ENCODE results near the gene RAI14.
A peak's percentile ranks its signal among the peaks of the same experiment; 100 is the strongest.

Gene RAI14

DNA sequence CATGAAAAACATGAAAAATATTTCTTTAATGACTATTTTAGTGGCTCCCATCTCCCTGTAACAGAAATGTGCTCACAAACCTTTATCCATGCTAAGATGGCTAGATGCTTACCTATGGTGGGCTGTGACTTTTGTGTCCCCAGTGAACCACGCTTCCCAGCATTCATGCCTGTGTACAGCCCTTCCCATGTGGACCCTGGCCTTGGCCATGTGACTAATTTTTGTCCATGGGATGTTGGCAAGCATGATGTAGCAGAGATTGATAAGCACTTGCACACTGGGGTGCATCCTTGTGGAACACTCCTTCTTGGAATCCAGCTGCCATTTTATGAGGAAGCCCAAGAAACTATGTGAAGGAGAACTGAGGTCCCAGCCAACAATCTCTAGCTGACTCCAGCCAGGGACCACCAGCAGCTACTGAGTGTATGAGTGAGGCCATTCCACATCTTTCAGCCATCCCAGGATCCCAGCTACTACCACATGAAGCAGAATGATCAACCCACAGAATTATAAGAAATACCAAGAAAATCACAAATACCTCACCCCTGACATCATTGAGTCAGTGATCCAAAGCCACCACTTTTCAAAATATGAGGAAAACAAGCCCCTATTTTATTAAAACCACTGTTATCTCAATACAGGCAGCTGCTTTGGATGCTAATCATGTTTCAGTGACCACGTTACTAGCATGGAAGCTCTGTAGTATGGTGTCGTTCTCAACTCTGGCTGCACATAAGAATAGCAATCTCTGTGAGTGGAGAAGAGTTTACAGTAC lies 16.1 kb upstream of the RAI14 start:
- Histone ChIP-seq H3K36me3 (ENCODE audit: control insufficient read depth in 2 of 2, insufficient read depth in 2 of 2, low read length in 2 of 2) (no peaks in the 10 kb centered on the region), H3K4me1 (ENCODE audit: control insufficient read depth in 2 of 2, insufficient read depth in 2 of 2, low read length in 2 of 2) (no peaks in the 10 kb centered on the region), H3K27me3 (ENCODE audit: control insufficient read depth in 2 of 2, insufficient read depth in 2 of 2, low read length in 2 of 2) (no peaks in the 10 kb centered on the region), H3K27ac (ENCODE audit: low read depth in 2 of 2, low read length in 2 of 2) (no peak overlapping the region), H3K4me3 (ENCODE audit: low read length in 2 of 2) (no peak overlapping the region), H3K9me3 (ENCODE audit: control insufficient read depth in 2 of 2, low read length in 2 of 2) (no peaks in the 10 kb centered on the region), H3K9ac (ENCODE audit: low read depth in 1 of 2, low read length in 2 of 2) (no peak overlapping the region)

DNA sequence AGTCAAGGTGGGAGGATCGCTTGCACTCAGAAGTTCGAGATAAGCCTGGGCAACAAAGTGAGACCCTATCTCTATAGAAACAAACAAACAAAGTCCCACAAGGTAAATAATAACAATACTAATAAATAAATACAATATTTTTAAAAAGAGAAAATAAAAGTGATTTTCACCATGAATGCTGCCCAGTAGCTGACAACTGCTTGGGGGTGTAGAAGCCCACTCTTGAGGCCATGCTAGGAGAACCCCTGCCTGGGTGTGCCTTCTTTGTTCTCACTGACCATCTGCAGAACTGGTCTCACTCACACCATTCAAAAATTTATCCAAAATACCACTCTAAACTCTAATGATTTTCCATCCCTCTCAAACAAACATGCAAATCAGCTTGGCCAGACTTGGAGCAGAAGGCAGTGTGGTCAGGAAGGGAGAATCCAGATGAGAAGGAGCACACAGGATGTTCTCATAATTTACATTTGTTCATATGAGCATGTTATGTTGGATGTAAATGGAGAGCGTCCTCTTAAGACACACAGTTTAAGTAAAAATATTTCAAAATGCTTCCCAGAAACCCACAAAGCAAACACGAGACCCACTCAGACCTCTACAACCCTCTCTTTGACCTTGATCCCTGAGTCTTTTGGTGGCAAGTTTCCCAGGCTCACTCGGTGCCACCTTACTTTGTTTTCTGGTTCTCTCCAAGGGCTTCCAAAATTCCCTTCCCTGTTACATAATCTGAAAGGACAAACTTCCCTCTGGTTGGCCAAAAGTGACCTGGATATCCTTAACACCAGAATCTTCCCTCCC lies 7.9 kb upstream of the RAI14 start:
- no peaks in the 10 kb centered on the region for H3K36me3 ChIP-seq (ENCODE audit: control insufficient read depth in 2 of 2, insufficient read depth in 2 of 2, low read length in 2 of 2)
- H3K27ac ChIP-seq (ENCODE audit: low read depth in 2 of 2, low read length in 2 of 2): no peak overlapping the region
- H3K9ac ChIP-seq (ENCODE audit: low read depth in 1 of 2, low read length in 2 of 2): no peak overlapping the region
- H3K4me1 ChIP-seq (ENCODE audit: control insufficient read depth in 2 of 2, insufficient read depth in 2 of 2, low read length in 2 of 2): no peaks in the 10 kb centered on the region
- H3K27me3 ChIP-seq (ENCODE audit: control insufficient read depth in 2 of 2, insufficient read depth in 2 of 2, low read length in 2 of 2): no peaks in the 10 kb centered on the region
- H3K9me3 ChIP-seq (ENCODE audit: control insufficient read depth in 2 of 2, low read length in 2 of 2): no peaks in the 10 kb centered on the region
- no peak overlapping the region for H3K4me3 ChIP-seq (ENCODE audit: low read length in 2 of 2)

DNA sequence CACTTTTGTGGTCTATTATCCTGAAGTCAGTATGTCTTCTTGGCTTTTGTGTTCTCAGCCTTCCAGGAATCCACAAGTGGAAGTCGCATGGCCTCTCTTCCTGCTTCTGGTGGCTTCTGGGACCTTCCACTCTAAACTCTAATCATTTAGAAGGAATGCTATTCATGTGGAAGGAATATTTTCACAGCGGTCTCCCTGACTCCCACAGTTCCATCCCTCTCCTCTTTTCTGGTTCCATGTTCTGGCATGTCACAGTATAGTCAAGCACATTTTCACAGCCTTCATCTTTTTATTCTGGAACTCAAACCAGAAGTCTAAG lies 7.3 kb upstream of the RAI14 start:
- no peak overlapping the region for H3K4me3 ChIP-seq (ENCODE audit: low read length in 2 of 2)
- no peaks in the 10 kb centered on the region for H3K4me1 ChIP-seq (ENCODE audit: control insufficient read depth in 2 of 2, insufficient read depth in 2 of 2, low read length in 2 of 2)
- no peaks in the 10 kb centered on the region for H3K27me3 ChIP-seq (ENCODE audit: control insufficient read depth in 2 of 2, insufficient read depth in 2 of 2, low read length in 2 of 2)
- no peaks in the 10 kb centered on the region for H3K9me3 ChIP-seq (ENCODE audit: control insufficient read depth in 2 of 2, low read length in 2 of 2)
- no peak overlapping the region for H3K9ac ChIP-seq (ENCODE audit: low read depth in 1 of 2, low read length in 2 of 2)
- no peak overlapping the region for H3K27ac ChIP-seq (ENCODE audit: low read depth in 2 of 2, low read length in 2 of 2)
- H3K36me3 ChIP-seq (ENCODE audit: control insufficient read depth in 2 of 2, insufficient read depth in 2 of 2, low read length in 2 of 2): no peaks in the 10 kb centered on the region

DNA sequence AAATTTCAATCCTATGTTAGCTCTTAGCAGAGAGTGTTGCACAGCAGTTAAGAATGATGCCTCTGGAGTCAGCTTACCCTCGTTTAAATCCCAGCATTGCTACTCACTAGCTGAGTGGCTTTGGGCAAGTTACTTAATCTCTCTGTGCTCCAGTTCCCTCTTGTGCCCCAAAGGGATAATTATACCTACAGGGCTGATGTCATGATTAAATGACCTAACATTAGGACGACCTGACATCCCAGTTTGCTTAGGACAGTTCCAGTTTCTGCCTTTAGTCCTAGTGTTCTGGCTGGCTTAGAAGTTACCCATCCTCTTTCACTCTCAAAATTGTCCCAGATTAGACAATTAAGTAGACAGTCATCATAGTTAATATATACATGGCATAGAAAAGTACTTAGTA lies 4.3 kb upstream of the RAI14 start:
- H3K4me3 ChIP-seq (ENCODE audit: low read length in 2 of 2): no peak overlapping the region
- no peak overlapping the region for H3K9ac ChIP-seq (ENCODE audit: low read depth in 1 of 2, low read length in 2 of 2)
- no peaks in the 10 kb centered on the region for H3K27me3 ChIP-seq (ENCODE audit: control insufficient read depth in 2 of 2, insufficient read depth in 2 of 2, low read length in 2 of 2)
- H3K4me1 ChIP-seq (ENCODE audit: control insufficient read depth in 2 of 2, insufficient read depth in 2 of 2, low read length in 2 of 2): peaks cover 0 to 3% of the 10 kb centered on the region in 2 donors
- no peaks in the 10 kb centered on the region for H3K36me3 ChIP-seq (ENCODE audit: control insufficient read depth in 2 of 2, insufficient read depth in 2 of 2, low read length in 2 of 2)
- H3K9me3 ChIP-seq (ENCODE audit: control insufficient read depth in 2 of 2, low read length in 2 of 2): no peaks in the 10 kb centered on the region
- no peak overlapping the region for H3K27ac ChIP-seq (ENCODE audit: low read depth in 2 of 2, low read length in 2 of 2)

DNA sequence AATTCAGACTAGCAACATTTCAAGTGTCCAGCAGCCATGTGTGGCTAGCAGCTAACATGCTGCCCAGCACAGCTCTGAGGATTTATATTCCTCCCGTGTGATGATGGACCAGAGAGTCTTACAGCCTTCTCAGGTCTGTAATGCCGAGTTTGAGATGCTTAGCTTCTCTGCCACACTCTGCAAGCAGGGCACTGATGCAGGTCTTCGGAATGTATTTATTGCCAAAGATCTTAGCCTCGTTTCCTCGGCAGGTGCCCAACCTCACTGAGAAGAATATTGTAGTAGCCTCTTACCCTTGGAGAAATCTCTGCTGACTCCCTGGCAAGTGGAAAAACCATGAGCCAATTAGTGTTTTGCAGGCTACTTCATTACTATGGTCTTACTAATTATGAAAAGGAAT lies 3.7 kb upstream of the RAI14 start:
- Histone ChIP-seq H3K4me3 (ENCODE audit: low read length in 2 of 2) (no peak overlapping the region), H3K4me1 (ENCODE audit: control insufficient read depth in 2 of 2, insufficient read depth in 2 of 2, low read length in 2 of 2) (peaks cover 3 to 5% of the 10 kb centered on the region in 2 donors), H3K9me3 (ENCODE audit: control insufficient read depth in 2 of 2, low read length in 2 of 2) (no peaks in the 10 kb centered on the region), H3K27ac (ENCODE audit: low read depth in 2 of 2, low read length in 2 of 2) (no peak overlapping the region), H3K36me3 (ENCODE audit: control insufficient read depth in 2 of 2, insufficient read depth in 2 of 2, low read length in 2 of 2) (no peaks in the 10 kb centered on the region), H3K9ac (ENCODE audit: low read depth in 1 of 2, low read length in 2 of 2) (no peak overlapping the region), H3K27me3 (ENCODE audit: control insufficient read depth in 2 of 2, insufficient read depth in 2 of 2, low read length in 2 of 2) (no peaks in the 10 kb centered on the region)

DNA sequence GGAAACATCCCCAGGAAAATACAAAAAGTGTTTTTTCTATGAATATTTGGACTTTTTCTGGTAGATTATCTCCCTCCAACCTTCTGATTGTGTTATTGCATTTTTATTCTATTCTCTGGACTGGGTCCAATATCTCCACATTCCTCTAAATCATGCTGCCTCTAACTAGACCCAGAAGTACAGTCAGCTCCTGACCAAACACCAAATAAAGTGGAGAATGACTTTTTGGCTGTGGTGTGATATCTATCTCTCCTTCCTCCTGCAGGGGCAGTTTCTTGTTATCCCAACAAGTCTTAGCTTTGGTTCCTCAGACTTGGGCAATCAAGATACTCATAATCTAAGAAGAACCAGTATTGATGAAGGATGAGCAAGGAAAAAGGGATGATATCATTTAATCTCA lies 3.2 kb upstream of the RAI14 start:
- Histone ChIP-seq H3K27ac (ENCODE audit: low read depth in 2 of 2, low read length in 2 of 2) (no peak overlapping the region), H3K27me3 (ENCODE audit: control insufficient read depth in 2 of 2, insufficient read depth in 2 of 2, low read length in 2 of 2) (peaks cover 0 to 3% of the 10 kb centered on the region in 2 donors), H3K4me1 (ENCODE audit: control insufficient read depth in 2 of 2, insufficient read depth in 2 of 2, low read length in 2 of 2) (peaks cover 3 to 7% of the 10 kb centered on the region in 2 donors), H3K9ac (ENCODE audit: low read depth in 1 of 2, low read length in 2 of 2) (no peak overlapping the region), H3K4me3 (ENCODE audit: low read length in 2 of 2) (no peak overlapping the region), H3K36me3 (ENCODE audit: control insufficient read depth in 2 of 2, insufficient read depth in 2 of 2, low read length in 2 of 2) (no peaks in the 10 kb centered on the region), H3K9me3 (ENCODE audit: control insufficient read depth in 2 of 2, low read length in 2 of 2) (no peaks in the 10 kb centered on the region)

DNA sequence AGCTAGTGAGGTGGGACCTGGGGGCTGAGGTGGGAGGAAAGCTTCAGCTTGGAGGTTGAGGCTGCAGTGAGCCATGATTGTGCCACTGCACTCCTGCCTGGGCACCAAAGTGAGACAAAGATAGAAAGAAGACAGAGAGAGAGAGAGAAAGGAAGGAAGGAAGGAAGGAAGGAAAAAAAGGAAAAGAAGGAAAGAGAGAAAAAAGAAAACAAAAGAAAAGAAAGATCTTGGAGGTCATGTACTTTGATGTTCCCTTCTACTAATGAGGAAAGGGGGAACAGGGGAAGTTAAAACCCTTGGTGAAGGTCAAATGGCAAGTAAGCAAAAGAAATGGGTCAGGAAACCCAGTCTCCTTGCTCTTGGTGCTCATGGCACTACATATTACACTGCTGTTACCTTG lies 2.4 kb upstream of the RAI14 start:
- Histone ChIP-seq H3K36me3 (ENCODE audit: control insufficient read depth in 2 of 2, insufficient read depth in 2 of 2, low read length in 2 of 2) (no peaks in the 10 kb centered on the region), H3K9ac (ENCODE audit: low read depth in 1 of 2, low read length in 2 of 2) (no peak overlapping the region), H3K9me3 (ENCODE audit: control insufficient read depth in 2 of 2, low read length in 2 of 2) (no peaks in the 10 kb centered on the region), H3K4me3 (ENCODE audit: low read length in 2 of 2) (no peak overlapping the region), H3K27ac (ENCODE audit: low read depth in 2 of 2, low read length in 2 of 2) (no peak overlapping the region), H3K27me3 (ENCODE audit: control insufficient read depth in 2 of 2, insufficient read depth in 2 of 2, low read length in 2 of 2) (peaks cover 0 to 6% of the 10 kb centered on the region in 2 donors), H3K4me1 (ENCODE audit: control insufficient read depth in 2 of 2, insufficient read depth in 2 of 2, low read length in 2 of 2) (peaks cover 3 to 7% of the 10 kb centered on the region in 2 donors)

DNA sequence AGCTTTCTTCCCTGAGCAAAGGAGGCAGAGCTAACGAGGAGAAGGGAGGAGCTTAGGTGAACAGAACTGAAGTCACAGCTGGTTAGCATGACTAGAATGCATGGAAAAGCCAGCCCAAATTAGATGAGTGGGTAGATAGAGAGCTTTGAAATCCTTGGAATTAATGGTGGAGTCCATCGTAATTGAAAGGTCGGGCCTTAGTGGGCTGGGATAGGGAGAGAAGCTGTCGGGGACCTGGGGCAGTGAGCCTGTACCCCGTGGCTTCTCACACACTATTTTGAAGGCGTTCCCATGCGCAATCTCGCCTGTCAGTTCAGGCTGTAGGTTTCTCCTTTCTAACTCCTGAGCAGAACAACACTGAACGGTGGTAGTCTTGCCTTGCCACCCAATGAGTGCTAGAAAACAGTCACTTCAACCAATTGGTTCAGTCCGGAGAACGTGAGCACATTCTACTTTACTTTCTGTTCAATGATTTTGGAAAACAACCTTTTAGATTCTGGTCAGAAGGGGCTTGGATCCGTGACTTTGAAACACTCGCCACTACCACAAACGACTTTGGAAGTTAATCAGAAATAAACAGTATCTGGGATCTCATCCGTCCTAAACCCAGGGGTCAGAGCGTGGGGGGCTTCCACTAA lies 655 bp upstream of the RAI14 start:
- H3K4me3 ChIP-seq (ENCODE audit: low read length in 2 of 2): peak overlapping the region; percentile 73 to 83
- no peaks in the 10 kb centered on the region for H3K36me3 ChIP-seq (ENCODE audit: control insufficient read depth in 2 of 2, insufficient read depth in 2 of 2, low read length in 2 of 2)
- H3K27ac ChIP-seq (ENCODE audit: low read depth in 2 of 2, low read length in 2 of 2): peak overlapping the region; percentile 75 to 82
- H3K9ac ChIP-seq (ENCODE audit: low read depth in 1 of 2, low read length in 2 of 2): peak overlapping the region; percentile 67 to 76
- no peaks in the 10 kb centered on the region for H3K9me3 ChIP-seq (ENCODE audit: control insufficient read depth in 2 of 2, low read length in 2 of 2)
- peaks cover 3 to 7% of the 10 kb centered on the region in 2 donors for H3K4me1 ChIP-seq (ENCODE audit: control insufficient read depth in 2 of 2, insufficient read depth in 2 of 2, low read length in 2 of 2)
- peaks cover 0 to 6% of the 10 kb centered on the region in 2 donors for H3K27me3 ChIP-seq (ENCODE audit: control insufficient read depth in 2 of 2, insufficient read depth in 2 of 2, low read length in 2 of 2)

DNA sequence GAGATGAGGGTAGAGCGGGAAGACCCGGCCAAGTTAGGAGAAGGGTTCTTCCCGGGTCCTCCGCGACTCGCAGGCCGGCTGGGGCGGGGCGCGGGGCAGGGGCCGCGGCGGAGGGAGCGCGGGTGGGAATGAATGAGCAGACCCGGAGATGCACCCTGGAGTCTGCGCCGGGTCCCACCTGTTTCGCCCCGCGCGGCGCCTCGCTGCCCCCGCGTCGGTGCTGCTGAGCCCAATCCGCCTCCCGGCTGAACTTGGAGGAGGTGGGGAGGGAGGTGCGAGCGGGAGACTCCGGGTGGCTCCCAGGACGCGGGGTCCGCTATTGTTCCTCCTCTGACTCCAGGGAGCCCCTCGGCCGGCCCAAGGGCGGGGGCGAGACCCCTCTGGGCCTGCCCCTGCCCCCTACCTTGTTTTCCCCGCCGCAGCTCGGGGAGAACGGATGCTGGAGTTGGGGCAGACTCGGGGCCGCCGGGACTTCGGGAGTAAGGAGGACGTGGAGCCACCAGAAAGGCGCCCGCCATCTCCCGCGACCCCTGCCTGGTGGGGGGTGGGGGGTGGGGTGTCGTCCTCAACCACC lies 659 bp downstream of the RAI14 start:
- no peaks in the 10 kb centered on the region for H3K9me3 ChIP-seq (ENCODE audit: control insufficient read depth in 2 of 2, low read length in 2 of 2)
- peak overlapping the region; percentile 73 for H3K4me3 ChIP-seq (ENCODE audit: low read length in 2 of 2)
- H3K27me3 ChIP-seq (ENCODE audit: control insufficient read depth in 2 of 2, insufficient read depth in 2 of 2, low read length in 2 of 2): peaks cover 0 to 6% of the 10 kb centered on the region in 2 donors
- peak overlapping the region; percentile 75 to 82 for H3K27ac ChIP-seq (ENCODE audit: low read depth in 2 of 2, low read length in 2 of 2)
- H3K4me1 ChIP-seq (ENCODE audit: control insufficient read depth in 2 of 2, insufficient read depth in 2 of 2, low read length in 2 of 2): peaks cover 3 to 7% of the 10 kb centered on the region in 2 donors
- no peaks in the 10 kb centered on the region for H3K36me3 ChIP-seq (ENCODE audit: control insufficient read depth in 2 of 2, insufficient read depth in 2 of 2, low read length in 2 of 2)
- peak overlapping the region; percentile 36 to 67 for H3K9ac ChIP-seq (ENCODE audit: low read depth in 1 of 2, low read length in 2 of 2)

All from mucosa of rectum (tissue), 2 donors.